ENCODE results near the gene AKAP8. TPM values are rescaled to one million over a fixed set of nuclear protein-coding genes. Genes with fewer than 3 reads are reported as not detected.

The AKAP8 gene
- total RNA-seq, 1 experiment from 2014 or later, result 59.5 TPM

DNA sequence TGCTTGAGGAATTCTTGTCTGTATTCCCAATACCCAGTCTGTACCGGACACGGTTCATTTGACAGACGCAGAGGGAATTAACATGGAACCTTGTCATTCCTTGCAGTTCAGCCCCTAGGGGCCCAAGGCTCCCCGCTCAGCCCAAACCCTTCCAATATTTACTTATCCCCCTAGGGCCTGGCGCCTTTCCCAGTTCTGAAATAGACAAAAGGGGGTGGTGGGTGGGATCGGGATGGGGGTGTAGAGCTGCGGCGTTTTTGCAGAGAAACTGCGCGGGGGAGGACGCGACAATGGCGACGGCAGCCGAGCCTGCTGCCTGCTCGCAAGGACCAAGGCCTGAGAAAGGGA is 38.6 kb upstream of the AKAP8 start:
- Mint-ChIP-seq H3K4me3 (peak overlapping the region; percentile 98 to 99), H3K27me3 (ENCODE audit: low read depth) (no peaks in the 10 kb centered on the region), H3K27ac (peak overlapping the region in 2 of 3 experiments; percentile 96 to 99; a peak in 6 of 7 replicates), H3K36me3 (ENCODE audit: insufficient read depth in 1 of 3, low read depth in 3 of 3) (peaks cover 21 to 40% (median 34%) of the 10 kb centered on the region in 3 experiments), H3K4me1 (peaks cover 18 to 24% of the 10 kb centered on the region in 2 experiments), H3K9me3 (no peaks in the 10 kb centered on the region)
- no peak for DNase-seq
- Histone ChIP-seq H2BK20ac (ENCODE audit: low read depth, low read length, poor library complexity, severe bottlenecking) (no peak overlapping the region), H3K23ac (ENCODE audit: insufficient read length, low read depth, low read length) (no peak overlapping the region), H3T11ph (ENCODE audit: low read length) (no peak overlapping the region), H4K8ac (replicated peaks; ENCODE audit: insufficient read length, low read depth, low read length) (no peak overlapping the region), H3K27me3 (ENCODE audit: insufficient read depth, low read length) (no peaks in the 10 kb centered on the region), H3K23me2 (ENCODE audit: insufficient read length, low read depth, low read length, poor library complexity, severe bottlenecking) (peaks cover 6% of the 10 kb centered on the region), H3K18ac (ENCODE audit: insufficient read length, low read depth, low read length) (peak overlapping the region; percentile 98), H2BK12ac (ENCODE audit: insufficient read length, low read depth, low read length) (no peak overlapping the region), H3K27ac (ENCODE audit: insufficient read length, low read depth, low read length) (no peak overlapping the region), H3K9me3 (ENCODE audit: control insufficient read depth, low read depth, low read length) (no peaks in the 10 kb centered on the region), H2AK5ac (ENCODE audit: insufficient read length, low read length) (no peak overlapping the region), H3K4me2 (ENCODE audit: insufficient read depth, insufficient read length, low read length) (peak overlapping the region; percentile 96), H4K91ac (ENCODE audit: insufficient read length, low read depth, low read length) (peak overlapping the region; percentile 15), H4K5ac (ENCODE audit: insufficient read length, low read depth, low read length) (peak overlapping the region; percentile 81), H3K79me2 (ENCODE audit: insufficient read depth, low read length) (peaks cover 42% of the 10 kb centered on the region), H3K4me1 (ENCODE audit: insufficient read depth, low read length) (0 out of 2 replicates have a peak, but pooled peaks cover under 1% of the 10 kb centered on the region), H2BK5ac (ENCODE audit: insufficient read length, low read length) (no peak overlapping the region), H3K14ac (ENCODE audit: insufficient read depth, low read length) (peak overlapping the region; percentile 97), H4K20me1 (ENCODE audit: control insufficient read depth, insufficient read depth, insufficient read length) (no peaks in the 10 kb centered on the region), H2BK15ac (ENCODE audit: low read depth, low read length) (no peak overlapping the region), H3K9ac (ENCODE audit: extremely low read depth, insufficient read length, low read length) (peak overlapping the region; percentile 98), H2BK120ac (ENCODE audit: low read depth, low read length, poor library complexity, severe bottlenecking) (no peak overlapping the region), H3K56ac (ENCODE audit: insufficient read length, low read depth, low read length) (no peak overlapping the region), H2AFZ (ENCODE audit: low read length) (no peak overlapping the region), H3K4ac (ENCODE audit: low read depth, low read length) (no peak overlapping the region), H3K79me1 (ENCODE audit: insufficient read depth, low read depth, low read length, poor library complexity, severe bottlenecking) (peaks cover 10% of the 10 kb centered on the region)
- TF ChIP-seq, protein P1, sequence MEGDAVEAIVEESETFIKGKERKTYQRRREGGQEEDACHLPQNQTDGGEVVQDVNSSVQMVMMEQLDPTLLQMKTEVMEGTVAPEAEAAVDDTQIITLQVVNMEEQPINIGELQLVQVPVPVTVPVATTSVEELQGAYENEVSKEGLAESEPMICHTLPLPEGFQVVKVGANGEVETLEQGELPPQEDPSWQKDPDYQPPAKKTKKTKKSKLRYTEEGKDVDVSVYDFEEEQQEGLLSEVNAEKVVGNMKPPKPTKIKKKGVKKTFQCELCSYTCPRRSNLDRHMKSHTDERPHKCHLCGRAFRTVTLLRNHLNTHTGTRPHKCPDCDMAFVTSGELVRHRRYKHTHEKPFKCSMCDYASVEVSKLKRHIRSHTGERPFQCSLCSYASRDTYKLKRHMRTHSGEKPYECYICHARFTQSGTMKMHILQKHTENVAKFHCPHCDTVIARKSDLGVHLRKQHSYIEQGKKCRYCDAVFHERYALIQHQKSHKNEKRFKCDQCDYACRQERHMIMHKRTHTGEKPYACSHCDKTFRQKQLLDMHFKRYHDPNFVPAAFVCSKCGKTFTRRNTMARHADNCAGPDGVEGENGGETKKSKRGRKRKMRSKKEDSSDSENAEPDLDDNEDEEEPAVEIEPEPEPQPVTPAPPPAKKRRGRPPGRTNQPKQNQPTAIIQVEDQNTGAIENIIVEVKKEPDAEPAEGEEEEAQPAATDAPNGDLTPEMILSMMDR (conservative IDR thresholded peaks at IDR 0.05), result no peak
- no CpG with 5 or more reads among the region's 16 CpGs for WGBS (ENCODE audit: extremely low coverage, insufficient read length, low lambda C conversion rate)
